Mucosa of rectum (tissue), 2 donors: ENCODE results near the gene TP53I11.
A peak's percentile ranks its signal among the peaks of the same experiment; 100 is the strongest.

ENCODE experiments used
- H3K27ac ChIP-seq, 2 donors: one replicate each; pipeline ENCODE4 v1.7.0; 2013; ENCODE audit warnings: inconsistent platforms in 2 of 2, low read depth in 2 of 2, low read length in 2 of 2
- H3K27me3 ChIP-seq, 2 donors: one replicate each; pipeline ENCODE4 v1.7.0; 2013; ENCODE audit warnings: low read length in 2 of 2; ENCODE audit not compliant: control insufficient read depth in 2 of 2, insufficient read depth in 2 of 2
- H3K36me3 ChIP-seq, 2 donors: one replicate each; pipeline ENCODE4 v1.7.0; 2013; ENCODE audit warnings: low read length in 2 of 2; ENCODE audit not compliant: control insufficient read depth in 2 of 2, insufficient read depth in 2 of 2
- H3K4me1 ChIP-seq, 2 donors: one replicate each; pipeline ENCODE4 v1.7.0; 2013; ENCODE audit warnings: low read length in 2 of 2, mild to moderate bottlenecking in 1 of 2; ENCODE audit not compliant: control insufficient read depth in 2 of 2, insufficient read depth in 2 of 2
- H3K4me3 ChIP-seq, 2 donors: one replicate each; pipeline ENCODE4 v1.7.0; 2013; ENCODE audit warnings: low read length in 2 of 2
- H3K9ac ChIP-seq, 2 donors: one replicate each; pipeline ENCODE4 v1.7.0; 2013; ENCODE audit warnings: low read length in 2 of 2, low read depth in 1 of 2, mild to moderate bottlenecking in 1 of 2
- H3K9me3 ChIP-seq, 2 donors: one replicate each; pipeline ENCODE4 v1.7.0; 2013; ENCODE audit warnings: low read length in 2 of 2; ENCODE audit not compliant: control insufficient read depth in 2 of 2
- donor health status: healthy.
- donor health status: Normal muscosa, but diverticular disease.

TP53I11 gene

DNA sequence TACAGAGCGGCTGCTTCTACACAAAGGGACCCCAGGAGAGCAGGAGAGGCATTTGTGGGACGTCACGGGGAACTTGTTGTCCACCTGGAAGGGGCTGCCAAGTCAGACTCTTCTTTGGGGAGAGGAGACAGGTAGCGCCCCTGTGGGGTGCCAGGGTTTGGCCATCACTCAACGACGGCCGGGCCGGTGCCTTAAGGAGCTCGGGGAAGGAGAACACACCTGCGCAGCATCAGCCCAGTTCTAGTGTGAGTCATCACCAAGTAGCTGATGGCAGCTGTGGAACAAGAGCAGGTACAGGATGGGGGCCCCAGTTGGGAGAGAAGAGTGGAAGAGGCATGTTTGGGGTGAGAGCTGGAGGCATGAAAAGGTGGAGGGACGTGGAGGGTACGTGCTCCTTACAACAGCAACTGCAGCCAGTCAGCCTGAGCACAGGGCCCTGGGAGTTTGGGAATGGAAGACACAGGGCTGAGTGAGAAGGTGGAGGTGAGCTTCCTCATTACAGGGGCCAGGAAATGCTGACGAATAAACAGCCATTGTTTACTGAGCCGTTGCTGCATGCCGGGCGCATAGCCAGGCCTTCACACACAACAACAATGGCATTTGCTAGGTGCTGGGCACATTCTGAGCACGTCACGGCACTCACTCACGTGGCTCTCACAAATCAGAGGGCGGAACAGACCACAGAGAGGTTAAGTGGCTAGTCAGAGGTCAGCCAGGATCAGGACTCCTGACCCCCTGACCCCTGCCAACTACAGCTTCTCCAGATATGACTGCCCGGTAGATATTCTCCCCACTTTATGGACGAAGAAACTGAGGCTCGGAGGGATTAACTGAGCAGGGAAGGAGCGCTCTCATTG lies 29.1 kb upstream of the TP53I11 start:
- H3K4me1 ChIP-seq = peaks cover 49 to 50% of the 10 kb centered on the region in 2 donors
- H3K27ac ChIP-seq = peak overlapping the region; percentile 93 to 95
- no peaks in the 10 kb centered on the region for H3K36me3 ChIP-seq
- H3K4me3 ChIP-seq = peak overlapping the region; percentile 28 to 59
- peak overlapping the region; percentile 29 to 64 for H3K9ac ChIP-seq
- H3K9me3 ChIP-seq = no peaks in the 10 kb centered on the region
- H3K27me3 ChIP-seq = no peaks in the 10 kb centered on the region

- Histone ChIP-seq H3K9ac (peak overlapping the region; percentile 29 to 64), H3K27ac (peak overlapping the region; percentile 93 to 95), H3K9me3 (no peaks in the 10 kb centered on the region), H3K36me3 (no peaks in the 10 kb centered on the region), H3K4me3 (peak overlapping the region; percentile 28 to 59), H3K27me3 (no peaks in the 10 kb centered on the region), H3K4me1 (peaks cover 49 to 50% of the 10 kb centered on the region in 2 donors)
Measured at GRCh38 chr11:44978961-44979331, 28.3 kb upstream of the TP53I11 start.

DNA sequence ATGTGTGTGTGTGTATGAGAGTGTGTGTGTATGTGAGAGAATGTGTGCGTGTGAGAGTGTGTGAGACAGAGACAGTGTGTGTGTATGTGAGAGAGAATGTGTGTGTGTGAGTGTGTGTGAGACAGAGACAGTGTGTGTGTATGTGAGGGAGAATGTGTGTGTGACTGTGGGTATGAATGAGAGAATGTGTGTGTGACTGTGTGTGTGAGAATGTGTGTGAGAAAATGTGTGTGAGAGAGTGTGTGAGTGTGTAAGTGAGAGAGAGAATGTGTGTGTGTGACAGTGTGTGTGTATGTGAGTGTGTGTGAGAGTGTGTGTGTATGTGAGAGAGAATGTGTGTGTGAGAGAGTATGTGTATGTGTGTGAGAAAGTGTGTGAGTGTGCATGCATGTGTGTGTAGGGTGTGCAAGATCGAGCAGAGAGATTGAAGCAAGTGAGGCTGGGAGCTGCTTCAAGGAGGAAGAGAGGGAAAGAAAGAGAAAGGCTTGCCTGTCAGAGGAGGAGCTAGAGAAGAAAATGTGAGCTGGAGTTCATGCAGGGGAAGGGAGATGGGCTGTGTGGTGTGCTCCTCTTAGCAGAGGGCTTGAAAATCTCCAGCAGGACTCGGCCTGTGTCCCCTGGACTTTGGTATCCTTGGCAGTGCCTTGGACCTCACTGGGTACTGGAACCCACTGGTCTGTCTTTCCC lies 27.7 kb upstream of the TP53I11 start:
- H3K4me1 ChIP-seq = peaks cover 49 to 50% of the 10 kb centered on the region in 2 donors
- no peaks in the 10 kb centered on the region for H3K27me3 ChIP-seq
- peak overlapping the region; percentile 93 to 95 for H3K27ac ChIP-seq
- H3K9me3 ChIP-seq = no peaks in the 10 kb centered on the region
- H3K36me3 ChIP-seq = no peaks in the 10 kb centered on the region
- no peak overlapping the region for H3K4me3 ChIP-seq
- peak overlapping the region; percentile 18 to 60 for H3K9ac ChIP-seq

GRCh38 chr11:44977493-44977984 lies 26.9 kb upstream of the TP53I11 start:
- H3K27me3 ChIP-seq = no peaks in the 10 kb centered on the region
- peak overlapping the region; percentile 32 to 60 for H3K9ac ChIP-seq
- H3K36me3 ChIP-seq = no peaks in the 10 kb centered on the region
- no peaks in the 10 kb centered on the region for H3K9me3 ChIP-seq
- H3K27ac ChIP-seq = peak overlapping the region; percentile 93 to 95
- H3K4me1 ChIP-seq = peaks cover 49 to 50% of the 10 kb centered on the region in 2 donors
- H3K4me3 ChIP-seq = peak overlapping the region in 1 of 2 donors; percentile 22

DNA sequence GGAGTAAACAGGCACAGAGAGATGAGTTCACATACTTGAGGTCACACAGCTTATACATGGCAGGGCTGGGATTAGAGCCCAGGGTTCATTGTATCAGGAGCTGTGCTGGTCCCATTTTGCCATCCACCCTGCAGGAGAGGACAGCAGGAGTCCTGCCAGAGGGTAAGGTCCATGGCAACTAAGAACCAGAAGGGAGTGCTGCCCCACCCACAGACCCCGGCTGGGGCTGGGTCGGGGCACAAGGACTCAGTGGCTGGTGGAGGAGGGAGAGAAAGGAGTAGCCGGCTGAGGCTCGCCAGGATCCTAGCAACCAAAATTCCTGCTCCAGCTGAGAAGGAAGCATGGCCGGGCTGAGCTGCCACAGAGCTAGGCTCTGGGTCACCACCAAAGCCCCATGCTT lies 25.9 kb upstream of the TP53I11 start:
- Histone ChIP-seq H3K27ac (peak overlapping the region; percentile 45 to 95), H3K9me3 (no peaks in the 10 kb centered on the region), H3K4me1 (peaks cover 49 to 50% of the 10 kb centered on the region in 2 donors), H3K4me3 (no peak overlapping the region), H3K9ac (no peak overlapping the region), H3K36me3 (no peaks in the 10 kb centered on the region), H3K27me3 (no peaks in the 10 kb centered on the region)

DNA sequence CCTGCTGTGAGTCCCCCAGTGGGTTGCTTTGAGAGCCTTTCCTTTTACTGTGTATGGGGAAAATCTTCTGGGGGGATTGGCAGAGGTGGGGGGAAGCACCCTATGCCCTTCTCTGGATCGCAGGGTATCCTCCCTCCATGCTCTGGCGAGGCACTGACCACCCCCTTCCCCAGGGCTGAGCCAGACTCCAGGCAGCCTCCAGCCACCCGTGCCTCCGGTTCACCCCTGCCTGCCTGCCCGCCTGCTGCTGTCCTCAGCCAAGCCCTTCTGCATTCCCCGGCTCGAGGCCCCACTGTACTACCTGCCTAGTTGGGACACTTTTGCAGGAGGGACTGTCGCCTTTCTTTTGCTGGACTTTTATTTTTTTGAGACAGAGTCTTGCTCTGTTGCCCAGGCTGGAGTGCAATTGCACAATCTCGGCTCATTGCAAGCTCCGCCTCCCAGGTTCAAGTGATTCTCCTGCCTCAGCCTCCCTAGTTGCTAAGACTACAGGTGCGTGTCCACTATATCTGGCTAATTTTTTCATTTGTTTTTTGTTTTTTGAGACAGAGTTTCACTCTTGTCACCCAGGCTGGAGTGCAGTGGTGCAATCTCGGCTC lies 23.8 kb upstream of the TP53I11 start:
- Histone ChIP-seq H3K4me1 (peaks cover 36 to 41% of the 10 kb centered on the region in 2 donors), H3K9ac (no peak overlapping the region), H3K9me3 (no peaks in the 10 kb centered on the region), H3K27me3 (no peaks in the 10 kb centered on the region), H3K36me3 (no peaks in the 10 kb centered on the region), H3K4me3 (no peak overlapping the region), H3K27ac (no peak overlapping the region)

- Histone ChIP-seq H3K27ac (no peak overlapping the region), H3K4me1 (peaks cover 32 to 35% of the 10 kb centered on the region in 2 donors), H3K9ac (no peak overlapping the region), H3K9me3 (no peaks in the 10 kb centered on the region), H3K4me3 (no peak overlapping the region), H3K36me3 (no peaks in the 10 kb centered on the region), H3K27me3 (no peaks in the 10 kb centered on the region)
Measured at GRCh38 chr11:44973632-44974401, 23.1 kb upstream of the TP53I11 start.

DNA sequence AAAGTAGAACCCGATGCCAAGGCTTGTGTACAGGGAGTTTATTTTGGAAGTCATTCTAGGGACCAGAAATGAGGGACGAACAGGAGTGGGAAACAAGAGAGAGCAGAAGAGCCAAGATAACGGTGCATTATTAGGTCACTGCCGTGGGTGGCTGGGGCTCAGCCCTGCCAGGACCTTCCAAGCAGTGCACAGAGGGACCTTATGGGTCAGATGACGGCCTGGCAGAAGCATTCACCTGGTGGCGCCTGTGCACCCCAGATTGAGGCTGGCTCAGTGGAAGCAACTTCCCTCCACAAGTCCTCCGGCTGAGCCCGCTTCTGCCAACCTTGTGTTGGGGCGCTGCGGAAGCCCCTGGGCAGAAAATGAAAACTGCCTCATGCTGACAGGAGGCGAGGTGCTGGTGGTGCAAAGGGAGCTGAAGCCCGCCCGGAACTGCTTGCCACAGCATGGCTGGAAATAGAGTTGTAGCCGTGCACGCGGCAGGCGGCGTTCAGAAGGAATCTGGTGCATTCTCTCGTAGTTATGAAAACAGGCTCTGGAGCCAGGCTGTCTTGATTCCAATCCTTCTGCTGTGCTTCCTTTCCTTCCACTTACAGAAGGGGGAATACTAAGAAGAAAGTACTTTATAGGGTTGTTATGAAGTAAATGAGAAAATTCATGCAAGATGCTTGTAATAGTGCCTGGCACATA lies 22.2 kb upstream of the TP53I11 start:
- Histone ChIP-seq H3K27ac (no peak overlapping the region), H3K4me1 (peaks cover 22 to 26% of the 10 kb centered on the region in 2 donors), H3K27me3 (no peaks in the 10 kb centered on the region), H3K4me3 (no peak overlapping the region), H3K9ac (no peak overlapping the region), H3K9me3 (no peaks in the 10 kb centered on the region), H3K36me3 (no peaks in the 10 kb centered on the region)

DNA sequence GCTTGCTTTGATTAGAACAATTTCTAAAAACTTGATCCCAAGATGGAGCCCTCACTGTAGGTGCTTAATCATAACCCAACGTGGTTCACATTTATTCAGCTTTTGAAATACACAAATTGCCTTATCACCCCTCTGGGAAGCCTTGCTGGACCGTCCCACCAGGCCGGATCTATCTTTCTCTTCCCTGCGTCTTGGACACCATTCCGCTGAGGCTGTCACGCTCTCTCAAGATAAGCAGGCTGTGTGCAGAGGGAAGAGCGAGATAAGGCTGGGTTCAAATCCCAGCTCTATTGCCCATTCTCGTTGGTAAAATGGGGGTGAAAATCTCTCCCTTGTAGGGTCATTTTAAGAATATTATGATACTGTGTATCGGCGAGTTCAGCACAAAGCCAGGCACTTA lies 20.5 kb upstream of the TP53I11 start:
- Histone ChIP-seq H3K27ac (no peak overlapping the region), H3K4me1 (peaks cover 5 to 10% of the 10 kb centered on the region in 2 donors), H3K9ac (no peak overlapping the region), H3K36me3 (no peaks in the 10 kb centered on the region), H3K27me3 (no peaks in the 10 kb centered on the region), H3K4me3 (no peak overlapping the region), H3K9me3 (no peaks in the 10 kb centered on the region)
